ACHN (cell line): ENCODE measurements around the gene FAM53C.

Experiments used
- DNase-seq: peaks from one replicate; pipeline ENCODE4 v3.0.0-alpha.2; 2015
- in situ Hi-C: cut with HindIII; loops from 2 replicates; pipeline ENCODE4 v1.10.0; 2017; ENCODE audit warnings: low sequenced_read_pairs, low pct_ligation_motif_present, low pct_unique_long_range_greater_than_20kb

Gene FAM53C

DNA sequence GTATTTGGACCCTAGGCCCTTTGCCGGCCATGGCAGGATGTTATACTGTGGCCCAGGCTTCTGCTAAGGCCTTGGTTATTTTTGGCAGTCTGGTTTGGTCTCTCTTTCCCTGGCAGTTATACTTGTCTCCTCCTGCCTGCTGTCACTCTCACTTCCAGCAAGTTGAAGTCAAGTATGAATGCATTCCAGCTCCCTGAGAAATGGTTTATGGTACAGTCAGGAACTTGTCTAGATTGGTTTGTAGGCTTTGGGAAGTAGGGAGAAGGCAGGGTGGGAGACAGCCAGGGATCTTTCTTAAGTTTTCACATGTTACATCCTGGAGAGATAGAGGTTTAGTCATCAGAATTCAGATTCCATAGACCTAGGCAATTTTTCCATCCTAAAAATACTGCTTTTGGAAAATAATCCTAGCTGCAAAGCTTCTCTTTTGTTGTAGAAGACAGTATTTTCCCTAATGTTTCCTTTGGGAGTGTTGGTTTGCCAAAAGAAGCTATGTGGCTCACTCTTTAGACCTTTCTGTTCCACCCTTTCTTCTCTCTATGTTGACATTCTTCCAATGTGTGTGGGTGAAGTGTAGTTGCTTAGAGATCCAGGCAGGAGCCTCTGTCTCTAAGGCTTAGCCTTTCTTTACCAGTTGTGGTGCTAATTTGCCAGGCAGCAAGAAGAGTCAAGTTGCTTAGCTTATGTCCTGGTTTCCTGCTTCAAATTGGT is 11.9 kb downstream of the FAM53C start:
- in situ Hi-C loops = no loop called here
- DNase-seq = no peak

DNA sequence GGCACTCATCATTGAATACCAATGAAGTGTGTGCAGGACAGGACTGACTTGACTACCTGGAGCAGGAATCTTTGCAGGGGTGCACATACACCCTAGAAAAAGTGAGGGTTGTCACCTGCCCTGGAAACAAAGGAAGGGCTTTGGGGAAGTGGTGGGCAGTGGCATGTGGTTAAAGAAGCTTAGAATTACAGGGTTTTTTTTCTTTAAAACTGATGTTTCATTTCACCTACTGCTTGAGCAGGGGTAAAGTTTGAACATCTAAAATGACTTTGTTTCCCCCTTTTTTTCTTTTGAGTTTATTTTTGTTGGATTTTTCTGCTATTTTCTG is 12.5 kb downstream of the FAM53C start:
- DNase-seq = no peak
- in situ Hi-C loops = no loop called here

DNA sequence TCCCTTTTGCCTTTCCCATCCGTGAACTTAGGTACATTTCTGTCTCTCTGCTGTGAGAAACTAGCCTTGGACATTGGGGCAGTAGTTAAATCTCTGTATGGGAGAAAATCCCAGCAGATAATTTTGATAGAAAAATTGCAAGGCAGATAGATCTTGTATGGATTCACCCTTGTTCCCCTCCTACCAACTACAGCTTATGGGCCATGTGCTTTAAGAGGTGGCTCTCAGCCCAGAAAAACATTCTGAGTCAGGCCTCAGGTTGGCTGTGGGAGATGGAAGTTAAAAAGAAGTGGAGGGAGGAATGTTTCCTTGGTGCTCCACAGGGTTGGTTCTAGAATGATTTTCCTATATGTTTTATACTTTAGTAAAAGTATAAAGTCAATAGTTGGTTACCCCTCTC is 13.0 kb downstream of the FAM53C start:
- no peak for DNase-seq

DNA sequence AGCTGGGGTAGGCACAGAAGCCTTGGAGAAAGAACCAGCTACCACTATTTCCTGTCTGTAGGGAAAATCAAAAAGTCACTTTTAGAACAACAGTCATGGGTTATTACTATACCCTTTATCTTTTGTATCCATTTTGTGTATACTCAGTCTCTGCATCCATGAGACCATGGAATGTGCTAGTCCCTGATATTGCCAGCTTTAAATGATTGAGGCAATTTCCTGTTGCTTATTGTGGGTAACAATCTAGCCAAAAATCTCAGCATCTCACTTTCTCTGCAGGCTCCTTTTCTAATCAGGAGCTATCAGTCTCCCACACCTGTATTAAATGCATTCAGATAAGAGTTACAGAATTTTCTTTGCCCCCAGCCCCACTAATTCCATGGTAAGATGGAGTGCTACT is 13.5 kb downstream of the FAM53C start:
- in situ Hi-C loops = no loop called here
- DNase-seq = no peak

More for the DNA sequence above, 13.0 kb downstream of the FAM53C start:
- in situ Hi-C loops = no loop called here

DNA sequence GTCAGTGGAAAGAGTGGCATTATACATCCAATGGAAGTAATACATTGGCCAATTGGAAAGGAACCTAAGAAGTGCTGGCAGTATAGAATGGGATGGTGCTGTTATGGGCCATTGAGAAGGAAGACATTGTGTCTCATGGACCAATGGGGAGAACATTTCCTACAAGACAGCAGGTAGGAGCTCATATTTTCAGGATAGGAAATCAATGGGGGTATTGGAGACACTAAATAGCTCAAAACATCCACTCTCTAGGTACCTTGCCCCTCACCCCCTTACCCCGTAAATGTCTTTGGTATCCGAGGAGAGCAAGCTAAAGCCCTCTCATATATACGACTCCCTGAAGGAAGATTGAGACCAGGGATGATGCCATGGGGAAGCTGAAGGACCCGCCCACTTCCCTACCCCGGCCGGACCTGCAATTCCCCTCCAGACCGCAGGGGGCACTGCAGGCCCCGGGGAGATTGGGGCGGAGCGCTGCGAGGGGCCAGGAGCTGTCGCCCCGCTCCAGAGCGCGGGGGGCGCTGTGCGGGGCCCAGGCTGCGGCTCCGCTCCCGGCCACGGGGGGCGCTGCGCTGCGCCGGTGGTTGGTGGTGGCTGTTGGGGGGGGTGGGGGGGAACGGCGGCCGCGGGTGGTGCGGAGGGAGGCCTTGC is 14.1 kb downstream of the FAM53C start, which contains the start of gene KDM3B:
Gene KDM3B (plus strand): TSS at position 615 of the 651 bp plus-strand sequence. CDS start 111 bp downstream, outside the sequence.
- DNase-seq = peak; percentile 87

DNA sequence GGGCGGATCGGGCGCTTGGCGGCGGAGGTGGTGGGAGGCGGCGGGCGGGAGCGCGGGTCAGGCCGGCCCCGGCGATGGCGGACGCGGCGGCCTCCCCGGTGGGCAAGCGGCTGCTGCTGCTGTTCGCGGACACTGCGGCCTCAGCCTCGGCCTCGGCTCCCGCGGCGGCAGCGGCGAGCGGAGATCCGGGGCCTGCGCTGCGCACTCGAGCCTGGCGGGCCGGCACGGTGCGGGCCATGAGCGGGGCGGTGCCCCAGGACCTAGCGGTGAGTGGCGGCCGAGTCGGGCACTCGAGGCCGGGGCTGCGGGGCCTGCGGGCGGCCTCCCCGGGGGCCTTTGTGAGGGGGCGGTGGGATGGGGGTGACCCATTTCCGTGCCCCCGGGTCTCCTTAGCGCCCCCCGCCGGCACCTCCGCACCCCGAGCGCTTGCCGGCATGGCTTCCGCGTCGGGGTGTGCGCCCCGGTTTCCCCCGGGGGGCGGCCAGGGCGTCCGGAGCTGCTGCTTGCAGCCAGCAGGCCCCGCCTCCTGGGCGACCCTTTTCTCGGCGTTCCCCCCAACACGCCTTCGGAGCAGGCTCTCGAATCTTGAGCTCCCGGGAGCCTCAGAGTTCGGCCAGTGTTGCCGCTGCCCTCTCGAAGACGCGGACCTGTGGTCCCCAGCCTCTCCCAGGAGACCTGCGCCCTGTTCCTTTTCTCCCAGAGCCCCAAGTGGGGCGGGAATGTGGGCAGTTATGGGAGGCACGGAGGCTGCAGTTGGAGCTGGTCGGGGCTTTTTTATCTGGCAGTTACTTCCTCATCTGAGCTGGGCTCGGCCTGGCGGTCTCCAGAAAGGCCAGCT is 14.9 kb downstream of the FAM53C start:
- peak; percentile 56 for DNase-seq

More for the DNA sequence above, 14.1 kb downstream of the FAM53C start, which contains the start of gene KDM3B:
- in situ Hi-C loops = no loop called here

DNA sequence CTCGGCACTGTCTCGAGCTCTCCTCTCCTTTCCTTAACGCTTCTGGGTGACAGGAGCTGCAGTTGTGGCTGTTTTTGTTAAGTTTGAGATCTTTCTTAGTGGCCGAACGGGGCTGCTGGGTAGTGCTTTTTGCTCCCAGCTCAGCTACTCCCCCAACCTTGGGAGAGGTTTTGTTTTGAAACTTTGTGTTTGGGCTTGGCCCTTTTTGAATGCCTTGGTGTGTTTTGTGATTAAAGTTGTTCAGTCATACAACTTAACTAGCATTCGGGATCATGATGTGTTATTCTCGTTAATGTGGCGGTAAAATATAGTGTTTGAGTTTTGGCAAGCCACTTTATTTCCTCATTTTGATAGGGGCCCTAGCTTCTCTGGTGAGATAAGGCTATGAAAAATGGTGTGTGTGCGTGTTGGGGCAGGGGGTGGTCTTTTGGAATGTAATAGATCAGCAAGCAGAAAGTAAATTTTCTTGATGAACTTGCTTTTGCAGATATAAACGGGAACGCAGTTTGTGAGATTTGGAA is 15.6 kb downstream of the FAM53C start:
- DNase-seq = no peak
- in situ Hi-C loops = no loop called here

More for the DNA sequence above, 14.9 kb downstream of the FAM53C start:
- in situ Hi-C loops = no loop called here

DNA sequence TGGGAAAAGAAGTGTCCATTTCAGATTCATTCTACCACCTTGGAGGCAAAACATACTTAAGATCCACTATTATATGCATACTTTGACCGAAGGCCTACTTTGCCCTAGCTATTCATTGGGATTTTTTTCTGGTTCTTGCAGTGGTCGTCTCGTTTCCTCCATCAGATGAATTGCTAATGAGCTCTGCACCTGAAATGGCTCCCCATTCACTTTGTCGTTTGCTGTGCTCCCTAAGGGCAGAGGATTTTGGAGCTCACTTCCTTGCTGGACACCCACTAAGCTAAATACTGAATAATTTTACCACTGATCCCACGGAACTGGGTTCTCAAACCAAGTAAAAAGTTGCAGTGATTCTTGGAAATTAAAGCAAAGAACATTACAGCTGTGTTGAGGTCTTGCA is 16.3 kb downstream of the FAM53C start:
- in situ Hi-C loops = no loop called here
- DNase-seq = no peak

DNA sequence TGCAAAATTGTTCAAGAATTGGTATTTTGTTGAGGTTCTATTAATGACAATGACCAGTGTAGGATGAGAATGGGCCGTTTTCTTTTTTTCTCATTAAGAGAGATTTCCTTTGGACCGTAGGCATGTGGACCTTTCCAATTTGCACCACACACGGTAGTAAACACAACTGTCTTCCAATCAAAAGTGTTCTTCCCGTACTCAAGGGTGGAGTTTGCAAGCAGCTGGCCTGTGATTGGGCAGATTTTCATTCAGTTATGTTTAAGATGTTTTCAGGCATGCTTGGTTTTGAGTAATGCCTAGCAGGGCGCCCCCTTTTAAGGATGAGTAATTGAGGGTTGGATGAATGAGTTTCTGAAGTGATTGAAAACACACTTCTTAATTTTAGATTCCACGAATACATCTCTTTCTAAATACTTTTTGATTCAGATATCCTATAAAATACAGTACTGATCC is 16.9 kb downstream of the FAM53C start:
- DNase-seq = peak; percentile 86
- in situ Hi-C loops = no loop called here

DNA sequence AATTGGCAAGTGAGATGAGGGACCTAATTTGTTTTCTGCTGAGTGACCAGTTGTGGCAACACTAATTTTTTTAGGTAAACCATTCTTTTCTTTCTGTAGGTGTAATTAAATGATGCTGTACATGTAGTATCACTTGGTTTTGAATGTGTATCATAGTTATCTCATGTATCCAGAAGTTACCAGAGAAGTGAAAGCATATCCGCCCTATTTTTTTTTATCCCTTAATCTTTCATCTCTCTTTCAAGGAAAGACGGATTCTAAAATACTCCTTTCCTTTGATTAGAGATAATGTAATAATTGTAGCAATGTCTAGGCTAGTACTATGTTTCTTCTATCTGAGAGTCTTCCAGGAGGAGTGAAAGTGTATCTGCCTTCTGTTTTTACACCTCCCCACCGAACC is 21.6 kb downstream of the FAM53C start:
- in situ Hi-C loops = no loop called here
- DNase-seq = no peak

DNA sequence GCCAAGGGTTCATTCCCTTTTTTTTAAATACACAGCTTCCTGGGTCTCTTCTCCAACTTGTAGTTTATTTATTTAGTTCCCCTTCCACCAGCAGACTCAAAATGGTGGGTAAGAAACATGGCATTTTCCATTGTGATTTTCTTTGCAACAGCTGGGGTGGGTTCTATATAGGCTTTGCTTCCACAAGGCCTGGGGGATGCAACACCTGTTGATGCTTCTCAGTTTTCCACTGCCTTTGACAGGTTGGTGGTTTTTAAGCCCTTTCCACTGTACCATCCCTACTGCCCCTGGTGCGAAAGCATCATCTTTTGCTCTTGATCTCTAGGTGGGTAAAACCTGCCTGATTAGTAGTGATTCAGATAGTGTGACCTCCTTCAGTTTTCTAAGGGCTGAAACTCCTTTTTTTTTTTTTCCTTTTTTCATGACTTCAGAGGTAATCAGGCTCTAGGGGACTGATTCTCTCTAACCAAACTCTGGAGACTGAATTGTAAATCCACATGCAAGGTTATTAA is 22.9 kb downstream of the FAM53C start:
- in situ Hi-C loops = no loop called here
- DNase-seq = no peak

DNA sequence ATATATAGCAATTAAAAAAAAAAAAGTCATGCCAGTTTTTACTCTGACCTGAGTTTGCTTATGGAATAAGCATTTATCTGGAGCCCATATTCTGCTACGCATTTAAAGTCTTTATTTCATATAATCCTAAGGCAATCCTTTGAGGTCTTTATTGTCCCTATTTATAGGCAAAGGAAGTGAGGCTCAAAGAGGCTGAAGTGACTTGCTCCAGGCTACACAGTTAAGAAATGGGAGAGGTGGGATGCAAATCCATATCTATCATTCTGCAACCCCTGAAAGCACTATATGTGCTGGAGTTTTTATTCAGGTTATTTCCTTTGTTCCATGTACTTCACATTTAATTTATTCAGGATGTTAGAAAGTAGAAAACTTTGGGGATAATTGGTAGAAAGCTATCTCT is 26.5 kb downstream of the FAM53C start:
- DNase-seq = no peak
- in situ Hi-C loops = no loop called here

DNA sequence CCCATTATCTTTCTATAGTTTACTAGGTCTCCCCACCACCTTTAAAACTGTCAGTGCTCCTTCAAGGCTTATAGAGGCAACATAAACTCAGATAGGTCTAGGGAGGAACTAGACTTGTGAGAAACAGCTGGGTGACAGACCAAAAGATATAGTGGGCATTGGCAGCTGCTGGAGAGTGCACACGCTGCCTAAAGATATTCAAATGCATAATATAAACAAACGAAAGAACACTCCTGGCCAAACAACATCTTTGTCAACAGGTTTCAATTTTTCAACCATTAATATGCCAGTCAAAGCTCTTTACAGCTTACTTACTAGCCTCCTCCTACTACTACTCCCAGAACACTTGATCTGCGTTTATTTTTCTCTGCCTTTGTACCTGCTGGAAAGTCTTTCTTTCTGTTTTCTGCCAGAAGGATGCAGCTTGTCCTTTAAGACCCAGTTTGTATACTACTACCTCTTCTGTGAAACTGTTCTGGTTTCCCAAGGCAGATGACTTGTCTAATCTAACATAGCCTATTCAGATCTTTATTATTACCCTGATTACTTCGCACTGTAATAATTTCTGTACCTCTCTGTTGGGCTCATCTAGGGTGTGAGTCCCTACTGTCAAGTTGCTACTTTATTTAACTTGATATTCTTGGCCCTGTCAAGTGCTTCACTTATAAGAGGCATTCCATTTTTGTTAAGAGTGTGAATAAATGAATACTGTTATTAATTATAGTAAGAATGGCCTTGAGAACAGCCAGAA is 28.7 kb downstream of the FAM53C start:
- no peak for DNase-seq

DNA sequence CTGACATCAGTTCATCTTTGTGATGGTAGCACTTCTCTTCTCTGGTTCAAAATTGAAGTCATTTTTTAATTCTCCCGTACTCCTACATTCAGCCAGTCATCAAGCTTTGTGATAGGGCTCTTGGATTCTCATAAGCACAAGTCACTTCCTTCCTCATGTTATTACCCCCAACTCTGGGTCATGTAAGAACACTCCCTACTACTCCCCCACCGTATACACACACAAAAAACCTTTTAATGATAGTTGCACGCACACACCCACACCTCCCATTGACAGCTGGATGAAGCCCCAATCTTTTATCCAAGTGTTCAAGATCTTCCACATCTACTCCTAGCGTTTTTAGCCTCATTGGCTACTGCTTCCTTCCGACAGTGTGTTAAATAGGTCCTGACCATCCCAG is 31.2 kb downstream of the FAM53C start:
- DNase-seq = no peak
- in situ Hi-C loops = no loop called here

More for the DNA sequence above, 28.7 kb downstream of the FAM53C start:
- in situ Hi-C loops = no loop called here

DNA sequence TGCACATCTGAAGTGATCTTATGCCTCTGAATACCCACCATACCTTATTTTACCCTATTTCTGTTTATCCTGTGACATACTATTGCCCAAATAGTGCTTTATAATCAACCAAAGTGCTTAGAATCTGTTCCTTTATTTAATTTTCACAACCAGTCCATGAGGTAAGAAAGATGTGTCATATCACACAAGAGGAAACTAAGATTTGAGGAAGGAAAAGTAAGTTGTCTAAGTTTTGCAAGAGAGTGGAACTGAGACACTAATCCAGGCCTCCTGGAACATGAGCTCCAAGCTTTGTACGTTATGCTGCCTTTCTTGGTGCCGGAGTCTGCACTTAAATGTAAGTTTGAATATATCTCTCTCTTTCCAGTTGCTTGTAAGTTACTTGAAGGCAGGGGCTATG is 31.6 kb downstream of the FAM53C start:
- in situ Hi-C loops = no loop called here
- DNase-seq = no peak

DNA sequence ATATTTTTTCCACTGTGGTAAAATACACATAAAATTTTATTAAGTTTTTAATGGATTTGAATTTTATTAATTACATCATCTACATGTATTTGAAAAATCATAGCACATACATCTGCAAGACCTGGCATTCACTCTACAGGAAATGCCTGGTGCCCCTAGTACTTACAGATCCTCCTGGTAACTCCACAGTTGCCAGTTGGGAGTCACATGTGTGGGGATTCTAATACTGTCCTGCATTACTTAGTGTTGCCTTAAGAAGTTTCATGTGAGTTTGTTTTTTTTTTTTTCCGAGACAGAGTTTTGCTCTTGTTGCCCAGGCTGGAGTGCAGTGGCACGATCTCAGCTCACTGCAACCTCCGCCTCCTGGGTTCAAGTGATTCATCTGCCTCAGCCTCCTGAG is 32.5 kb downstream of the FAM53C start:
- in situ Hi-C loops = no loop called here
- DNase-seq = no peak

DNA sequence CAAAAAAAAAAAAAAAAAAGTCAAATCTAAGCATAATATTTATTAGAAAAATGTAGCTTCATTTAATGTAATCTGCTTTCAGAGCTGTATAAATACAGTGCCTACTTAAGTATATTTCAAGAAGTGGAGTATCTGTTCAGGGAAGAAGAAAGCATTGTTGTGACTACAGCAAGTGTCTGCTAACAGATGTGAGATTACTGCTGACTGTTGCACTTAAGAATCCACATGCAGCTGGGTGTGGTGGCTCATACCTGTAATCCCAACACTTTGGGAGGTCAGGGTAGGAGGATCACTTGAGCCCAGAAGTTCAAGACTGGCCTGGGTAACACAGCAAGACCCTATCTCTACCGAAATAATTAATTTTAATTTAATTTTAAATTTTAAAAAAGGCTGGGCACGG is 33.4 kb downstream of the FAM53C start:
- in situ Hi-C loops = no loop called here
- no peak for DNase-seq

DNA sequence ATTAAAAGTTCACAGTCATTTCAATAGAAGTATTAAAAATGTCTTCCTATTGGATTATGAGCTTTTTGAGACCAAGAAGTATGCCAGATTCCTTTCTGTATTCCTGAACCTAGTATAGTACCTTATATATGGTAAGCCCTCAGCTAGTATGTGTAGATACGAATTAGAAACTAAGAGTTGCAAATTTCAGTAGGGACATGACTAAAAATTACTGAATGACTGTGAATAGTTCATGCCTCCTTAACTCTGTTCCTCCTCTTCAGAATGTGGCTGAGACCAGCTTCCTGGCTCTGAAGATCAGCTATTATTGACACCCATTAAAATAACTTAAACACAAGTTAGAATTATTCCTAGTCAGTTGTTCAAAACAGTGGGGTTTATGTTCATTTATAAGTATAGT is 34.2 kb downstream of the FAM53C start:
- no peak for DNase-seq

More for the DNA sequence above, 34.2 kb downstream of the FAM53C start:
- in situ Hi-C loops = no loop called here
